AG04449 (cell line): ENCODE data around the gene ATXN10.

ENCODE experiments used
- CTCF ChIA-PET: fragments of 350-600 bp; formaldehyde crosslinking; extraction: SDS; loops from one replicate; lab custom pipeline; 2021; ENCODE audit warnings: antibody characterized with exemption; lab: Yijun Ruan, JAX
- POLR2A ChIA-PET: fragments of 400-600, 350-600 bp; formaldehyde crosslinking; extraction: SDS; loops from one replicate; lab custom pipeline; 2020; ENCODE audit warnings: antibody characterized with exemption, inconsistent platforms; lab: Yijun Ruan, JAX
- DNase-seq: peaks from one replicate; pipeline ENCODE4 v3.0.0-alpha.2; 2010; ENCODE audit warnings: low read depth, low spot score
- H3K4me3 ChIP-seq: 2 replicates; pipeline ENCODE4 v1.5.1; 2011; ENCODE audit warnings: low read depth, mild to moderate bottlenecking, control low read depth, low read length
- TF ChIP-seq, protein P1 (sequence below): IDR thresholded peaks from one replicate; pipeline ENCODE4 v1.5.1; 2011; ENCODE audit warnings: mild to moderate bottlenecking, moderate library complexity, low read length, control low read depth, inconsistent platforms; ENCODE audit not compliant: insufficient read depth; ENCODE audit errors: missing control alignments

The ATXN10 gene

DNA sequence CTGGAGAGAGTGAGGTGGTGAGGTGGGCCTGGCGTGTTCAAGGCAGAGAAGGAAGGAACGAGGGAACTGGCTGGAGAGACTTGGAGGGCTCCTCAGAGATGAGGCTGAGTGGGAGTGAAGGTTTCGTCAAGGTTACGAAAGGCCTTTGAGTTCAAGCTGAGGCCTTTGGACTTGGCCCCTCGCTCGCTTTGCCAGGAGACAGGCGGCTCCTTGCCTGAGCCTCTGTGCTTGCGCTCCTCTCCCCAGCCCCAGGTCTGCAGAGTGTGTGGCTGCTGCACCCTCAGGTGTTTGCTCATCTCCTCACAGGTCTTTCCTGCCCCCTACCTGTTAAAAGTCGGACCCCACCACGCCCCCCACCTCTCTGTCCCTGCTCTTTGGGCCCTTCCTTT, 91.6 kb downstream of the ATXN10 start:
- CTCF ChIA-PET = no interaction called here
- POLR2A ChIA-PET = no interaction called here
- no peak overlapping the region for H3K4me3 ChIP-seq
- no peak for DNase-seq
- TF ChIP-seq, protein P1, sequence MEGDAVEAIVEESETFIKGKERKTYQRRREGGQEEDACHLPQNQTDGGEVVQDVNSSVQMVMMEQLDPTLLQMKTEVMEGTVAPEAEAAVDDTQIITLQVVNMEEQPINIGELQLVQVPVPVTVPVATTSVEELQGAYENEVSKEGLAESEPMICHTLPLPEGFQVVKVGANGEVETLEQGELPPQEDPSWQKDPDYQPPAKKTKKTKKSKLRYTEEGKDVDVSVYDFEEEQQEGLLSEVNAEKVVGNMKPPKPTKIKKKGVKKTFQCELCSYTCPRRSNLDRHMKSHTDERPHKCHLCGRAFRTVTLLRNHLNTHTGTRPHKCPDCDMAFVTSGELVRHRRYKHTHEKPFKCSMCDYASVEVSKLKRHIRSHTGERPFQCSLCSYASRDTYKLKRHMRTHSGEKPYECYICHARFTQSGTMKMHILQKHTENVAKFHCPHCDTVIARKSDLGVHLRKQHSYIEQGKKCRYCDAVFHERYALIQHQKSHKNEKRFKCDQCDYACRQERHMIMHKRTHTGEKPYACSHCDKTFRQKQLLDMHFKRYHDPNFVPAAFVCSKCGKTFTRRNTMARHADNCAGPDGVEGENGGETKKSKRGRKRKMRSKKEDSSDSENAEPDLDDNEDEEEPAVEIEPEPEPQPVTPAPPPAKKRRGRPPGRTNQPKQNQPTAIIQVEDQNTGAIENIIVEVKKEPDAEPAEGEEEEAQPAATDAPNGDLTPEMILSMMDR = no peak

DNA sequence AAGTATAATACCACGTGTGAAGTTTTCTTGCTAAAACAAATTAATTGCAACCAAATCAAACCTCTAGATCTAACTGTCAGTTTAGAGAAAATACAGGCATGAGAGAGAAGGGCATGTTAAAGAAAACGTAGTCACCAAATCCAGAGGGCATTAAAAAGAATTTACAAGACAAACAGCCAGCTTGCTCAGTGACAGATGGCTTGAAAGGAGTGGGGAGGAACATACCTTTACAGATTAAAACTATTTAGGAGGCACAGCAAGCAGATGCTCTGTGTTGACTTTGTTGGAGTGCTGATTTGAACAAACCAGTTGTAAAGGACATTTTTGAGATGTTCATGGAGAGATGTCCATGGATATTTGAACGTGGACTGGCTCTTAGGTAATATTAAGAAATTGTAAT, 96.9 kb downstream of the ATXN10 start:
- ChIA-PET POLR2A (no interaction called here), CTCF (interaction anchor here (0.6 to 1.7 kb wide), 4 partner anchors 9 to 47 kb away, joined by 3 to 5 read pairs (median 3); no protein-coding TSS in a partner anchor)
- DNase-seq = no peak
- H3K4me3 ChIP-seq = no peak overlapping the region
- TF ChIP-seq, protein P1 = no peak

DNA sequence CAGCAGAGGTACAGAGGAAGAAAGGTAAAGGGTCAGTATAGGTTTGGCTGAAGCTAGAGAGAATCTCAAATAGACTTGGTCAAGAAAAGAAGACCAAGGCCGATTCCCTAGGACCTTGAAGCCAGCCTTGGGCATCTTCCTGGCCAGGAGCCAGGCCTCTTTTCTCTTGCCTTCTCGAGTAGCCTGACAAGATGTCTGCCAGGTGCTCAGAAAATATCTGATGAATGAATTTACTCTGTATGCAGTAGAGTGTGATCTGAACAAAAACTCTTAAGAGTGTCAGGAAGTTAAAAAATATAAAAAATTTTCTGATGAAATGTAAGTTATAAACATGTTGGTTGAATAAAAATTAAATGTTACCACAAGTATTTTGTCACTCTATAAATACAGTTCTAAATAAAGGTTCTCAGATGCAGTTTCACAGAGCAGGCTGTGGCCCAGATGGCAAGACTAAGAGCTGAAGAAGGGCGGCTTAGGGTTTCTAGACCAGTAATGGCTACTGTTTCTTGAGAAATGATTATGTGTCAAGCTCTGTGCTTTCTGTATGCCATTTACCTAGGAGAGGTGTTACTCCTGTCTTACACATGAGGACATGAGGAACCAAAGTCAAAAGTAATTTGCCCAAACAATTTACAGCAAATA, 98.1 kb downstream of the ATXN10 start:
- POLR2A ChIA-PET = no interaction called here
- CTCF ChIA-PET = interaction anchor here (1.3 to 1.7 kb wide), 2 partner anchors 11 to 19 kb away, joined by 3 to 5 read pairs; no protein-coding TSS in a partner anchor
- no peak overlapping the region for H3K4me3 ChIP-seq
- no peak for DNase-seq
- TF ChIP-seq, protein P1 = no peak

DNA sequence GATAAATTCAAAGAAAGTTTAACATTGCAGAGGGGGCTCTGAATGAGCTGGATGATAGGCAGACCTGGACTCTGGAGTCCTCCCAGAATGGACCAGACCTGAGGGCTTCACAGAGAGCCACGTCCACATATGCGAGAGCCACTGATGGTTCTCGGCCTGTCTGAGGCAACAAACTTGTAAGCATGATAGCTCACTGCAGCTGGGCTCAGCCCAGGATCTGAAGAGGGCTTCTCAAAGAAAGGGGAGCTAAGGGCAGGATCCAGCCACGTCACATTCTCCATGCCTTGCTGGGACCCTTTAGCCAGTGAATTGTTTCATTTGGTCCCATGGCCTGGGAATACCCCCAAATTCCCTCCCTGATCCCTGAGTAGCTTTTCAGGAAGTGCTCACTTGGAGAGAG, 98.9 kb downstream of the ATXN10 start:
- CTCF ChIA-PET = interaction anchor here (1.3 kb wide), 1 partner anchor 20 kb away, joined by 3 read pairs; no protein-coding TSS in a partner anchor
- no peak overlapping the region for H3K4me3 ChIP-seq
- no peak for DNase-seq
- POLR2A ChIA-PET = no interaction called here
- TF ChIP-seq, protein P1 = no peak

DNA sequence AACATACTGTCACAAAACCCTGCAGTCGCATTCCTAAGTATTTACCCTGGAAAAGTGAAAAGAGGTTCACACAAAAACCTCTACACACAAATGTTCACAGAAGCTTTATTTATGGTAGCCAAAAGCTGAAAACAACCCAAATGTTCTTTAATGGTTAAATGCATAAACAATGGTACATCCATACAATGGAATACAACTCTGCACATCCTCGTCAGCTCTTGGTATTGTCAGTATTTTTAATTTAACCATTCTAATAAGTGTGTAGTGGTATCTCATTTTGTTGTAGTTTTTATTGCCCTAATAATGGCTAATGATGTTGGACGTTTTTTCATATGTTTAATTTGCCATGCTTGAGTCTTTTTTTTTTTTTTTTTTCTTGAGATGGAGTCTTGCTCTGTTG, 99.4 kb downstream of the ATXN10 start:
- ChIA-PET CTCF (interaction anchor here (1.3 kb wide), 1 partner anchor 21 kb away, joined by 3 read pairs; no protein-coding TSS in a partner anchor), POLR2A (no interaction called here)
- no peak for DNase-seq
- no peak overlapping the region for H3K4me3 ChIP-seq
- TF ChIP-seq, protein P1 = no peak

DNA sequence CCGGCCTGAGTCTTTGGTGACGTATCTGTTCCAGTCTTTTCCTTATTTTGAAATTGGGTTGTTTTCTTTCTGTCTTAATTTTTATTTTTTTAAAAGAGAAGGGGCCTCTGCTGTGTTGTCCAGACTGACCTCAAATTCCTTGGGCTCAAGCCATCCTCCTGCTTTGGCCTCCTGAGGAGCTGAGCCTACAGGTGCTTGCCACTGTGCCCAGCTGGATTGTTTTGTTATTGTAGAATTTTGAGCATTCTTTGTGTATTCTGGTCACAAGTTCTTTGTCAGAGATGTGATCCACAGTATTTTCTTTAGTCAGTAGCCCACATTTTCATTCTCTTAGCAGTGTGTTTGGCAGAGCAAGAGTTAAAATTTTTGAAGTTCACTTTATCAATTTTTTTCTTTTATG, 100.1 kb downstream of the ATXN10 start:
- TF ChIP-seq, protein P1 = no peak
- POLR2A ChIA-PET = no interaction called here
- no peak for DNase-seq
- no peak overlapping the region for H3K4me3 ChIP-seq
- CTCF ChIA-PET = no interaction called here
